Esophagus muscularis mucosa (tissue), 4 donors: ENCODE results near the gene CCBE1. TPM values are rescaled to one million over a fixed set of nuclear protein-coding genes. Genes with fewer than 3 reads are reported as not detected.
A peak's percentile ranks its signal among the peaks of the same experiment; 100 is the strongest.

ENCODE experiments used
- DNase-seq: peaks from one replicate; pipeline ENCODE4 v3.0.0-alpha.2; 2017; ENCODE audit errors: extremely low spot score
- H3K27ac ChIP-seq, 4 donors: fragments of 200-600 bp; sonication (generic); replicated peaks in 1 of 4; 1 replicate in 3 of 4; 2 replicates in 1 of 4; pipeline ENCODE4 v1.5.1; 2016 to 2019; ENCODE audit warnings: mild to moderate bottlenecking in 1 of 4
- H3K27me3 ChIP-seq, 4 donors: fragments of 200-600 bp; sonication (generic); one replicate each; pipeline versions ENCODE4 v1.5.1 to v1.6.0; 2016 to 2019
- H3K36me3 ChIP-seq, 4 donors: fragments of 200-600 bp; sonication (generic); one replicate each; pipeline ENCODE4 v1.5.1; 2016 to 2019
- H3K4me1 ChIP-seq, 4 donors: fragments of 200-600 bp; sonication (generic); one replicate each; pipeline ENCODE4 v1.5.1; 2016 to 2019
- H3K4me3 ChIP-seq, 4 donors: fragments of 200-600 bp; sonication (generic); 1 replicate in 2 of 4; 2 replicates in 2 of 4; pipeline ENCODE4 v1.5.1; 2016 to 2019; ENCODE audit warnings: mild to moderate bottlenecking in 4 of 4, moderate library complexity in 1 of 4
- H3K9me3 ChIP-seq, 4 donors: fragments of 200-600 bp; sonication (generic); 1 replicate in 3 of 4; 2 replicates in 1 of 4; pipeline ENCODE4 v1.5.1; 2016 to 2019
- EP300 ChIP-seq: sonication (generic); formaldehyde crosslinking; IDR thresholded peaks from one replicate; pipeline ENCODE4 v1.6.1; 2017; ENCODE audit warnings: antibody characterized with exemption
- POLR2A ChIP-seq: fragments of 450-650 bp; IDR thresholded peaks from one replicate; pipeline ENCODE4 v1.6.1; 2017; ENCODE audit warnings: antibody characterized with exemption, moderate library complexity, mild to moderate bottlenecking, low read depth
- POLR2AphosphoS5 ChIP-seq, 2 donors: sonication (generic); formaldehyde crosslinking; IDR thresholded peaks; one replicate each; pipeline ENCODE4 v1.6.1; 2017; ENCODE audit warnings: antibody characterized with exemption in 2 of 2
- WGBS: methylation state at CpG from one replicate; pipeline ENCODE4 v1.1.5; 2018; 5-methylcytosine and 5-hydroxymethylcytosine counted together
- intact Hi-C: fragments of 100-400 bp; cut with DNase I; formaldehyde crosslinking; loops from one replicate; pipeline ENCODE4 v1.15.1; 2023
- total RNA-seq, 4 donors: library from RNA; depleted of rRNA; stranded (reverse); fragments of >200 nt; gene quantifications; one replicate each; pipeline versions ENCODE4 v1.1.0 to v1.2.1, GENCODE V29; 2016
- TF ChIP-seq, protein P1 (sequence below), 3 experiments: fragments of 200-600 bp in 2 of 3; fragments of 450-650 bp in 1 of 3; sonication (generic) in 2 of 3; IDR thresholded peaks; one replicate each; pipeline ENCODE4 v1.5.1; 2017 to 2019; ENCODE audit warnings: antibody characterized with exemption in 3 of 3, mild to moderate bottlenecking in 2 of 3, moderate library complexity in 1 of 3

Gene CCBE1
- total RNA-seq, 4 donors from 2014 or later, result 1.6 to 11.1 (median 2.7) TPM

DNA sequence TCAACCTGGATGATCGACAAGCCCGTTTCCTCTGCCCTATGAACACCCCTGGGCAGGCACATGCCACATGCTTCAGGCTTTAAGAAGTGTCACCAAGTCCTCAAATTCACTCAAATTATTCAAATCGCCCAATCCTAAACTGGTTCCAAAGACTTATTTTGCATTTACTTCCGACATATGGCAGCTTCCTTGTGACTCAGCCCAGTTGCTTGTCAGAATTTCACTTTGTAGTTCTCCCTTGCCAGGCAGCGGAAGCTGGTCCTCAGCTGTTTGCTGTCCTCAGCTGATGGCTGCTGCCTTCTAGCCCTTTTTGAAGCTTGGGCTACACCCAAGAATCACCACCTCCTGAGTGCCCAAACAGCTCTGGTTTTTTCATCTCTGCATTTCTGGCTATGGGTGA lies 232.7 kb downstream of the CCBE1 start:
- no peak overlapping the region for H3K4me3 ChIP-seq
- no peaks in the 10 kb centered on the region for H3K9me3 ChIP-seq
- peaks cover 4 to 9% (median 8%) of the 10 kb centered on the region in 4 donors for H3K4me1 ChIP-seq
- intact Hi-C loops, result no loop called here
- H3K27me3 ChIP-seq, result no peaks in the 10 kb centered on the region
- 68% methylated on average over 5 of the region's 5 CpGs for WGBS
- TF ChIP-seq, protein P1, sequence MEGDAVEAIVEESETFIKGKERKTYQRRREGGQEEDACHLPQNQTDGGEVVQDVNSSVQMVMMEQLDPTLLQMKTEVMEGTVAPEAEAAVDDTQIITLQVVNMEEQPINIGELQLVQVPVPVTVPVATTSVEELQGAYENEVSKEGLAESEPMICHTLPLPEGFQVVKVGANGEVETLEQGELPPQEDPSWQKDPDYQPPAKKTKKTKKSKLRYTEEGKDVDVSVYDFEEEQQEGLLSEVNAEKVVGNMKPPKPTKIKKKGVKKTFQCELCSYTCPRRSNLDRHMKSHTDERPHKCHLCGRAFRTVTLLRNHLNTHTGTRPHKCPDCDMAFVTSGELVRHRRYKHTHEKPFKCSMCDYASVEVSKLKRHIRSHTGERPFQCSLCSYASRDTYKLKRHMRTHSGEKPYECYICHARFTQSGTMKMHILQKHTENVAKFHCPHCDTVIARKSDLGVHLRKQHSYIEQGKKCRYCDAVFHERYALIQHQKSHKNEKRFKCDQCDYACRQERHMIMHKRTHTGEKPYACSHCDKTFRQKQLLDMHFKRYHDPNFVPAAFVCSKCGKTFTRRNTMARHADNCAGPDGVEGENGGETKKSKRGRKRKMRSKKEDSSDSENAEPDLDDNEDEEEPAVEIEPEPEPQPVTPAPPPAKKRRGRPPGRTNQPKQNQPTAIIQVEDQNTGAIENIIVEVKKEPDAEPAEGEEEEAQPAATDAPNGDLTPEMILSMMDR (IDR thresholded peaks at IDR 0.05), result no peak
- TF ChIP-seq POLR2A (no peak), EP300 (no peak), POLR2AphosphoS5 (IDR thresholded peaks at IDR 0.05) (no peak)
- no peak for DNase-seq
- H3K36me3 ChIP-seq, result no peaks in the 10 kb centered on the region
- no peak overlapping the region for H3K27ac ChIP-seq

DNA sequence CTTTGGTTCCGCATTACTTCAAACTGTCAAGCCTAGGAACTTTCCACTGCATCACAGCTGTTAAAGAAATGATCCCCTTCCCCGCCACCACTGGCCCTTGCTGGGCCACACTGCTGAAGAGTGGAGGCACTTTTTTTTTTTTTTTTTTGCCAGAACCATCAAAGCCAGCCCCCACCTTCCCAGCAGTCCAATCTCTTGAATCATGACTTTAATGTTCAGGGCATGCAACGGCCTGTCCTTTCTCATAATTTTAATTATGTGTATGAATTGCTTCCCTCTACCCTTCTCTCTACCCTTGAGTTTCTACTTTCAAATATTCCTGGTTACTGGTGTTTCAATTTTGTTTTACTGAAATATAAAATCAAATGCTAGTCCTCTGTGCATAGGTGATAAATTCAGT lies 236.1 kb downstream of the CCBE1 start:
- 94% methylated on average over 3 of the region's 3 CpGs for whole genome bisulfite sequencing
- TF ChIP-seq, protein P1 (IDR thresholded peaks at IDR 0.05), result no peak
- TF ChIP-seq POLR2A (no peak), EP300 (no peak)
- H3K4me1 ChIP-seq, result peaks cover 4 to 10% (median 9%) of the 10 kb centered on the region in 4 donors
- H3K9me3 ChIP-seq, result no peaks in the 10 kb centered on the region
- no peaks in the 10 kb centered on the region for H3K27me3 ChIP-seq
- intact Hi-C loops, result loop anchor here (2.0 kb wide), 1 partner anchor 362 kb away; no protein-coding TSS in a partner anchor
- no peaks in the 10 kb centered on the region for H3K36me3 ChIP-seq
- H3K27ac ChIP-seq, result no peak overlapping the region
- DNase-seq, result no peak
- H3K4me3 ChIP-seq, result no peak overlapping the region

DNA sequence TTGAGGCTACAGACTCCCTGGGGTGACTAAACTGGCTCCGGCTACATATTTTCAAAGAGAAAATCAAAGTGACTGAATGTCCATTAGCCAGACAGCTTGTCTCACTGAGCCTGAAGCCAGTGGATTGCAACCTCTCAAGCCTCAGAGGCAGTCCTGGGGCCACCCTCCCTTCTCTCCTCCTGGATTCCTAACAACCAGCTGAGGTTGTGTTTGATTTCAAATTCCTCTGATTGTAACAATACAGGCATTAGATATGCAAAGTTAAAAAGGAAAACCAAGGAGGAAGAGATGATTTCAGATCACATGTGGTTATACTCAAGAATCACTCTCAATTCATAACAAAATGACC lies 237.2 kb downstream of the CCBE1 start:
- no peaks in the 10 kb centered on the region for H3K27me3 ChIP-seq
- intact Hi-C loops, result loop anchor here (2.0 kb wide), 1 partner anchor 363 kb away; no protein-coding TSS in a partner anchor
- H3K27ac ChIP-seq, result no peak overlapping the region

DNA sequence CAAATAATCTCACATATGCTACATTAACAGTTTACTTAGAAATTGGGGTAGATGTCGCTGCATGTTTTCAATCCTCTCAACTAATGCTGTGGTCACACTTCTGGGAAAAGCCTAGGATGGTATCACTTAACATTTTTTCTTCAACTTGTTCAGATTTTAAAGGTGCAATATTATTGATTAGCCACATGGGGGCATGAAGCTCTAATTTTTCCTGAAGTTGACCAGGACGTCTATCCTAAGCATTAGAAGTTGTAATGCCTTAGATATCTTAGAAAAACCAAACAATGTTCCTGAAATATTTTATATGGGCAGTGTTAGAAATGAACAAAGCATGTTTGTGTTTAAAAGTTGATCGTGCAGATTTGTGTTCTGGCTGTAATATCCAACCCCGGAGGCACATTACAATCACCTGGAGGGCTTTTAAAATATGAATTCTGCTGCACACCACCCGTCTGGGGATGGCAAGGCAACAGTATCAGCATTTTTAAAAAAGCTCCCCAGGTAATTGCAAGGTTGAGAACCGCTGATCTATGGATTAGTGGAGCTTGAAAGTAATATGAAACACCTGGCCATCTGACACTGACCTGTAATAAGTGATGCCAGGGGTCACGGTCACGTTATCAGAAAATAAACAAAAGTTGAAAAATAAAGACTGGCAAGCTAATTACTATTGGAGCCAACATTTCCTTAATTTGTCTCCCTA lies 237.7 kb downstream of the CCBE1 start:
- no peak overlapping the region for H3K27ac ChIP-seq
- H3K36me3 ChIP-seq, result no peaks in the 10 kb centered on the region
- DNase-seq, result no peak
- no peak overlapping the region for H3K4me3 ChIP-seq
- intact Hi-C loops, result loop anchor here (2.0 to 10.0 kb wide), 3 partner anchors 175 to 363 kb away; partner anchors contain the start of gene CCBE1
- 18% methylated on average over 8 of the region's 8 CpGs for WGBS
- no peaks in the 10 kb centered on the region for H3K27me3 ChIP-seq
- H3K9me3 ChIP-seq, result no peaks in the 10 kb centered on the region
- H3K4me1 ChIP-seq, result peaks cover 4 to 10% (median 9%) of the 10 kb centered on the region in 4 donors
- TF ChIP-seq, protein P1 (IDR thresholded peaks at IDR 0.05), result peak; percentile 54 to 64 (median 58)
- TF ChIP-seq POLR2AphosphoS5 (IDR thresholded peaks at IDR 0.05), result no peak

More for the DNA sequence above, 237.2 kb downstream of the CCBE1 start:
- DNase-seq, result no peak
- TF ChIP-seq POLR2A, result no peak
- H3K4me3 ChIP-seq, result no peak overlapping the region
- WGBS, result 55% methylated on average over 1 of the region's 1 CpG
- no peaks in the 10 kb centered on the region for H3K9me3 ChIP-seq
- no peaks in the 10 kb centered on the region for H3K36me3 ChIP-seq
- H3K4me1 ChIP-seq, result peaks cover 4 to 10% (median 9%) of the 10 kb centered on the region in 4 donors

DNA sequence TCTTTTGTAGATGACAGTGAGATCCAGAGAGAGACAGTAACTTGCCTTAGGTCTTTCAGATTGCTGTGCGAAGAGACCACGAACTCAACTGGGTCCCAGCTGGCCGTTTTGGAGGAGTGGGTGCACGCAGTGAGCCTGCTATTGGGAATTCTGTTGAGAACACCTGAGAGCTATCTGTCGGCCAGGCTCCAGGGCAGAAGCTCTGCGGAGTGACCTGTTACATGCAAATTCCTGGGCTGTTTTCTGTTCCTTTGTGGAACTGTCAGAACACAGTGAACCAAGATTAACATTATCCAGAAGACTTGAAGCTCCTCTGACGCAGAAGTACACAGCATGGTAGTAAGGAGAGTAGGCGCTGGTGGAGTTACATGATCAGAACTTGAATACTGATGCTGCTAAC lies 238.6 kb downstream of the CCBE1 start:
- DNase-seq, result no peak
- H3K27ac ChIP-seq, result no peak overlapping the region
- WGBS, result 58% methylated on average over 8 of the region's 8 CpGs
- H3K9me3 ChIP-seq, result no peaks in the 10 kb centered on the region
- peaks cover 4 to 10% (median 9%) of the 10 kb centered on the region in 4 donors for H3K4me1 ChIP-seq
- TF ChIP-seq POLR2AphosphoS5 (IDR thresholded peaks at IDR 0.05) (no peak), POLR2A (no peak), EP300 (no peak)
- TF ChIP-seq, protein P1 (IDR thresholded peaks at IDR 0.05), result no peak
- intact Hi-C loops, result loop anchor here (5.0 to 10.0 kb wide), 2 partner anchors 176 to 239 kb away; partner anchors contain the start of gene CCBE1
- no peaks in the 10 kb centered on the region for H3K36me3 ChIP-seq
- H3K4me3 ChIP-seq, result no peak overlapping the region
- no peaks in the 10 kb centered on the region for H3K27me3 ChIP-seq
